Measurements from ENCODE around the gene ATG14. TPM values are rescaled to one million over a fixed set of nuclear protein-coding genes. Genes with fewer than 3 reads are reported as not detected.

Gene ATG14
- total RNA-seq, 4 donors from 2014 or later, result 6.1 to 26.5 (median 13.0) TPM

GRCh38 chr14:55327179-55327578 lies 84.5 kb downstream of the ATG14 start:
- Histone ChIP-seq H3K4me3 (no peak overlapping the region), H3K27me3 (no peaks in the 10 kb centered on the region), H3K36me3 (no peaks in the 10 kb centered on the region), H3K4me1 (peaks cover 0 to 3% of the 10 kb centered on the region in 2 donors), H3K9me3 (no peaks in the 10 kb centered on the region), H3K27ac (no peak overlapping the region)
- DNase-seq, result no peak
- intact Hi-C loops (cut with DNase I; ENCODE audit: low total_unique reads), result no loop called here
- TF ChIP-seq CTCF (IDR thresholded peaks at IDR 0.05) (no peak), POLR2A (IDR thresholded peaks at IDR 0.05) (no peak)

- Histone ChIP-seq H3K27ac (no peak overlapping the region), H3K4me3 (no peak overlapping the region), H3K36me3 (no peaks in the 10 kb centered on the region), H3K27me3 (no peaks in the 10 kb centered on the region), H3K4me1 (peaks cover 0 to 3% of the 10 kb centered on the region in 2 donors), H3K9me3 (no peaks in the 10 kb centered on the region)
- TF ChIP-seq CTCF (IDR thresholded peaks at IDR 0.05) (no peak), POLR2A (IDR thresholded peaks at IDR 0.05) (no peak)
- intact Hi-C loops (cut with DNase I; ENCODE audit: low total_unique reads), result no loop called here
- no peak for DNase-seq
Observed at GRCh38 chr14:55324812-55325211, 86.8 kb downstream of the ATG14 start.

GRCh38 chr14:55323910-55324309 lies 87.7 kb downstream of the ATG14 start:
- no peak overlapping the region for H3K27ac ChIP-seq
- no peaks in the 10 kb centered on the region for H3K27me3 ChIP-seq
- H3K4me1 ChIP-seq, result no peaks in the 10 kb centered on the region
- no peaks in the 10 kb centered on the region for H3K36me3 ChIP-seq
- intact Hi-C loops (cut with DNase I; ENCODE audit: low total_unique reads), result no loop called here
- no peak for DNase-seq
- H3K9me3 ChIP-seq, result no peaks in the 10 kb centered on the region
- H3K4me3 ChIP-seq, result no peak overlapping the region
- TF ChIP-seq POLR2A (IDR thresholded peaks at IDR 0.05) (no peak), CTCF (IDR thresholded peaks at IDR 0.05) (no peak)

- no peak overlapping the region for H3K27ac ChIP-seq
- intact Hi-C loops (cut with DNase I; ENCODE audit: low total_unique reads), result no loop called here
Observed at GRCh38 chr14:55318694-55319093, 92.9 kb downstream of the ATG14 start.

More at GRCh38 chr14:55318694-55319093, 92.9 kb downstream of the ATG14 start:
- TF ChIP-seq CTCF (IDR thresholded peaks at IDR 0.05) (no peak), POLR2A (IDR thresholded peaks at IDR 0.05) (no peak)
- H3K27me3 ChIP-seq, result no peaks in the 10 kb centered on the region
- DNase-seq, result no peak
- H3K4me1 ChIP-seq, result no peaks in the 10 kb centered on the region
- H3K9me3 ChIP-seq, result no peaks in the 10 kb centered on the region
- H3K36me3 ChIP-seq, result no peaks in the 10 kb centered on the region
- no peak overlapping the region for H3K4me3 ChIP-seq

All from uterus (tissue), 4 donors.